Mesodermal cell (in vitro differentiated cells): ENCODE results near the gene CPT2.

Experiments
- H3K27ac ChIP-seq: 2 replicates; pipeline ENCODE4 v1.7.0; 2013; ENCODE audit warnings: mild to moderate bottlenecking, low read depth, low read length, moderate library complexity; ENCODE audit not compliant: severe bottlenecking
- H3K36me3 ChIP-seq: 2 replicates; pipeline ENCODE4 v1.7.1; 2013; ENCODE audit warnings: mild to moderate bottlenecking, low read length, moderate library complexity; ENCODE audit not compliant: control insufficient read depth, insufficient read depth
- H3K4me1 ChIP-seq: one replicate; pipeline ENCODE4 v1.7.1; 2013; ENCODE audit warnings: mild to moderate bottlenecking, low read length; ENCODE audit not compliant: insufficient read depth, control insufficient read depth, poor library complexity, severe bottlenecking
- H3K4me3 ChIP-seq: 2 replicates; pipeline ENCODE4 v1.7.0; 2013; ENCODE audit warnings: low read length, control low read depth, mild to moderate bottlenecking; ENCODE audit not compliant: insufficient read depth, poor library complexity, severe bottlenecking; ENCODE audit errors: extremely low read depth
- H3K9me3 ChIP-seq: 2 replicates; pipeline ENCODE4 v1.7.1; 2013; ENCODE audit warnings: mild to moderate bottlenecking, low read length, moderate library complexity; ENCODE audit not compliant: control insufficient read depth
- WGBS, 2 experiments: methylation state at CpG; one replicate each; pipeline ENCODE4 v1.1.5; 2013; ENCODE audit warnings: missing lambda C conversion rate in 2 of 2; ENCODE audit not compliant: insufficient coverage in 2 of 2; 5-methylcytosine and 5-hydroxymethylcytosine counted together

Gene CPT2

DNA sequence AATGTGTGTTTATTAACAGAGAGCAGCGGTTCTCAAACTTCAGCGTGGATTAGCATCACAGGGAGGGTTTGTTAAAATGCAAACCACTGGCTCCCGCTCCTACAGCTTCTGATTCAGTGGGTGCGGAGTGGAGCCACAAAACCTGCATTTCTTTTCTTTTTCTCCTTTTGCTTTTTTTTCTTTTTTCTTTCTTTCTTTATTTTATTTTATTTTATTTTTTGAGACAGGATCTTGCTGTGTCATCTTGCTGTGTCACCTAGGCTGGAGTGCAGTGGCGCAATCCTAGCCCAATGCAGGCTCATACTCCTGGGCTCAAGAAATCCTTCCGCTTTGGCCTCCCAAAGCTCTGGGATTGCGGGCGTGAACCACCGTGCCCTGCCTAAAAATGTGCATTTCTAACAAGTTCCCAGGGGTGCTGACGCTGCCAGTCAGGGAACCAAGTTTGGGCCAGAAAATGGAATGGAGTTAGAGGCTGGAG lies 33.3 kb upstream of the CPT2 start:
- Histone ChIP-seq H3K4me3 (no peak overlapping the region), H3K27ac (no peak overlapping the region), H3K9me3 (no peaks in the 10 kb centered on the region), H3K4me1 (no peaks in the 10 kb centered on the region), H3K36me3 (no peaks in the 10 kb centered on the region)
- 52 to 57% methylated on average over 6 to 7 of the region's 10 CpGs for WGBS, 2 experiments

DNA sequence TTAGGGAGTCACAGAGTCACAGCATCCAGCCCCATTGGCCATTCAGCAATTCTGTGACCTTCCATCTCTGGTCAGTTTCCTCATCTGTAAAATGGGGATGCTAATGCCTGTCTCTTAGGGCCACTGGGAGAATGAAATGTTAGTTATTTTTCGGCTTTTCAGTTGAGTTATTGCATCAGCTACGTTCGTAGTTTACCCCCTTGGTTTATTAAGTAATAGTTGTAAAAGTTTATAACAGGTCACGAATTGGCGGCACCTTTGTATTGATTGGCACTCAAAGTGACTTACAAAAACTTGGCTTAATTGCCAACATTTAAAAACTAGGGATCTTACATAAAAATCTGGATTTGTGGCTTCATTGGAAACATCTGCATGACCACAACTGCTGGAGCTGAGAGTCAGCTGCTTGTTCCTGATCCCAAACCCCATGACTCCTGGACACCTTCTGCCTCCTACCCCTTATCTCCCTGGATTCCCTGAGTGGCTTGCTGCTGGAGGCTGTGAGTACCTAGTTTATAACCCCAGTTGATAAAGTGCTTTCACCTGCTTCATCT lies 31.1 kb upstream of the CPT2 start:
- Histone ChIP-seq H3K36me3 (no peaks in the 10 kb centered on the region), H3K9me3 (no peaks in the 10 kb centered on the region)
- 100% methylated on average over 2 of the region's 5 CpGs; no CpG with 5 or more reads in 1 of the 2 experiments for WGBS, 2 experiments

DNA sequence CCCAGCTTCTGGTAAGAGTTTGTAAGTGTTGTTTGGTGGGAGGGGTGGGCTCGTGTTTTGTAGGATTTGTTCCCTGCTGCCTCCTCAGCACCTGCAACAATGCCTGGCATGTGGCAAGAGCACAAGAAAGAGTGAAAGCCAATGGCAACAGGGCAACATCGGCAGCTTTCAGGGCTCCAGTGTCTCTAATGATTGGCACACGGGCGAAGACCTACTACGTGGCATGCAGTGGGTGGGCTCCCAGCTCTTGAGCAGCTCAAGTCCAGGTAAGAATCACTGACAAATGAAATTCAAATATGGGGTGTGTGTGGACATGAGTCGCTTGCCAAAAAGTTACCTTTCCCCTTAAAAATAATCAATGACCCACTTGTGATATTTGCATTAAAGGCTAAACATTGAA lies 30.3 kb upstream of the CPT2 start:
- no peaks in the 10 kb centered on the region for H3K4me1 ChIP-seq
- H3K27ac ChIP-seq: no peak overlapping the region
- H3K4me3 ChIP-seq: no peak overlapping the region
- 83 to 90% methylated on average over 4 to 5 of the region's 6 CpGs for WGBS, 2 experiments
- no peaks in the 10 kb centered on the region for H3K36me3 ChIP-seq
- H3K9me3 ChIP-seq: no peaks in the 10 kb centered on the region

More for the DNA sequence above, 31.1 kb upstream of the CPT2 start:
- Histone ChIP-seq H3K4me1 (no peaks in the 10 kb centered on the region), H3K27ac (no peak overlapping the region), H3K4me3 (no peak overlapping the region)

DNA sequence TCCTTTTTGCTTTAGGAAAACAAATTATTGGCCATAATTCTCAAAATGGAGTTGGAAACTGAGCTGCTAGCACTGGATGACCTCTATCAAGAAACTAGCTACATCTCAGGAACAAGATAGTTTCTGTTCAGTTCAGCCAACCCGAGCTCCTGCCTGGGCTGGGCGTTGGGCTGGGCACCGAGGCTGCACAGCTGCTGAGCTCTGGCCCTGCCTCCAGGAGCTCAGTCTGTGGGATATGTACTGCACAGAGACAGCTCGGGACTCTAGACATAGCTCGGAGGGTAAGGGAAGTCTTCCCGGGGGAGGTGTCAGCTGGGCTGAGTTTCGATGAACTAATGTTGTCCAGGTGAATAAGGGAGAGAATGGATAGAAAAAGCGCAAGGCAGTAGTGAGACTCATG lies 29.7 kb upstream of the CPT2 start:
- H3K4me1 ChIP-seq: no peaks in the 10 kb centered on the region

DNA sequence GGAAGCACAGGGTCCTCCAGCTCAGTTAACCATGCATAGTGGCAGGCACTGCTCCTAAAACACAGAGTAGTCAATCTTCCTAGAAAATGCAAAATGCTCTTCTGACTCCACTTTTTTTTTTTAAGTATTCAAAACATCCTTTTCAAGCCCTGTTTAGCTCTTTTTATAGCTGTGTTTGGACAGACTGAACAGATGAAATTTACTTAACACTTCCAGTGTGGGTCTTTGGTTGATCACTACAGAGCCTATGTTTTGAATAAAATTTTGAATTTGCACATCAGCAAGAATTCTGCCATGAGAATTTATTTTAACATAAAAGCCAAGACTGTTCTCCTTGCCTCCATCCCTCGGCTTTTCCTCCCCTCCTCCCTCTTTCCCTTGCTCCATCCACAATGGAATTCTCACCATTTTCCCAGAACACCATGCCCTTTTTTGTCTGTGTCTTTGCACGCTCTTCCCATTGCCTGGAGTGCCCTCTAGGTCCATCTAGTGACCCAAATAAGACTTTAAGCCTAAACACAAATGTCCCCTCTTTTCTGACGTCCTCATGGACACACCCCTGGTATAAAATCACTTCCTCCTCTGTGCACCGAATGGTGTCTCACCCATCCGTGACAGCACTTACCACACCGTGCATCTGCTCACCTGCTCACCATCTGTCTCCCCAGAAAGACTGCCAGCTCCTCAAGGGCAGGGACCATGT lies 24.0 kb upstream of the CPT2 start:
- H3K4me3 ChIP-seq: no peak overlapping the region
- no peaks in the 10 kb centered on the region for H3K36me3 ChIP-seq
- H3K27ac ChIP-seq: no peak overlapping the region
- no peaks in the 10 kb centered on the region for H3K9me3 ChIP-seq
- WGBS, 2 experiments: 52 to 58% methylated on average over 6 of the region's 6 CpGs
- no peaks in the 10 kb centered on the region for H3K4me1 ChIP-seq

More for the DNA sequence above, 29.7 kb upstream of the CPT2 start:
- Histone ChIP-seq H3K9me3 (no peaks in the 10 kb centered on the region), H3K27ac (no peak overlapping the region), H3K4me3 (no peak overlapping the region), H3K36me3 (no peaks in the 10 kb centered on the region)
- WGBS, 2 experiments: 87 to 89% methylated on average over 8 of the region's 8 CpGs

DNA sequence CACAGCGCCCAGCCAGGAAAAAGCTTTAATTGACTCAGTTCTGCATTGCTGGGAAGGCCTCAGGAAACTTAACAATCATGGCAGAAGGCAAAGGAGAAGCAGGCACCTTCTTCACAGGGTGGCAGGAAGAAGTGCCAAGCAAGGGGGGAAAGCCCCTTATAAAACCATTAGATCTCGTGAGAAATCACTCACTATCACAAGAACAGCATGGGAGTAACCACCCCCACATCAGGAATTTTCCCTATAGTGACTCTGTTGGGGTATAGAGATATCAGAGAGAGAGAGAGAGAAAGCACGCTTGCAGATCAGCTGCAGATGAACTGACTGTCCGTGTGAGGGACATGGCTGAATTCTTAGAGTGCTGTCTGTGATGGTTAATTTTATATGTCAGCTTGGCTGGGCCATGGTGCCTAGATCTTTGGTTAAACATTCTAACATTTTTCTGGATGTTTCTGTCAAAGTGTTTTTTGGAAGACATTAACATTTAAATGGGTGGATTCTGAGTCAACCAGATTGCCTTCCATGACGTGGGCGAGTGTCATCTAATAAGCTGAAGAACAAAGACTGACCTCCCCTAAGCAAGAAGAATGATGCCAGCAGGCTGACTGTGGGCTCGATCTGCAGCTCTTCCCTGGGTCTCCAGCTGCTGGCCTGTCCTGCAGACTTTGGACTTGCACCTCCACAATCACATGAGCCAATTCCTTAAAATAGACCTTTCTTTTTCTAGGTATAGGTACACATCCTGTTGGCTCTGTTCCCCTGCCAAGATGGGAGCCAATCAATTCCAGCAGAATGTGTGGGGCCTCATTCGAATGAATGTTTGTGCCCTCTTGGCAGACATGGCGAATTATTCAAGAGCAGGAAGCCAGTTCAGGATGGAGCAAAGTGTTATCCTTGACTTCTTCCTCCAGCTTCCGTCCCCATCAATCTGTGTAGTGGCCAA lies 21.4 kb upstream of the CPT2 start:
- Histone ChIP-seq H3K36me3 (no peaks in the 10 kb centered on the region), H3K4me3 (no peak overlapping the region), H3K9me3 (no peaks in the 10 kb centered on the region), H3K4me1 (peaks cover 4% of the 10 kb centered on the region), H3K27ac (no peak overlapping the region)
- WGBS, 2 experiments: 82 to 90% methylated on average over 7 to 9 of the region's 10 CpGs

DNA sequence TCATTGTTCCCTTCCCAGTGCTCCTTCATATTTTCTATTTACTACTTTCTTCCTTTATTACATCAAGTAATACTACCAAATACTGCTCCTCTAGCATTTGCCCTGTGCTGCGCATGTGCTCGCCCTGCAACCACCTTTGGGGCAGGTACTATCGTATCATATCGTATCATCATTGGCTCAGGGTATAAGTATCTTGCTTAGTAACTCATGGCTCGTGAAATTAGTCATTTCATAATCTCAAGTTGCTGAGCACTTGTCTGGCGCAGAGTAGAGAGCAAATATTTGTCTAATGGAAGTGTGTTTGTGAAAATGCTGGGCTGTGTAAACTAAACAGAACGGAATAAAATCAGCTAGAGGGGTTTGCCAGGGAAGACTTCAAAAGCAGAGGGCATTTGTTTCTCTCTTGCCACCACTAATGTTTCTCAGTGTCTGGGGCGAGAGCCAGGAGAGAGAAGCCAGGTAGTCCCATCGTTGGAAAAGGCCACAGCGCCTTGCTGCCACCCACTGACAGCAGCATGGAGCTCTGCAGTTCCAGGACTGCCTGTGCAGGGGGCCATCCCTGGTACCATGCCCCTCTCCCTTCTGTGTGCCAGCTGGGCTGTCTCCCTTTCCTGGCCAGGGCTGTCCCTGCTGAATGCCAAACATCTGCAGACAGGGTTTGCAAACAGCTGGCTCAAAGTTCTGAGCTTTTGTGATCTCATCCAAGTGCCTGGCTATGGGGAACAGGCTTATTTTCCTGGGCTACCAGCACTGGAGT lies 20.0 kb upstream of the CPT2 start:
- Histone ChIP-seq H3K4me1 (peaks cover 4% of the 10 kb centered on the region), H3K27ac (no peak overlapping the region), H3K36me3 (no peaks in the 10 kb centered on the region), H3K4me3 (no peak overlapping the region), H3K9me3 (no peaks in the 10 kb centered on the region)
- 87% methylated on average over 9 to 10 of the region's 10 CpGs for WGBS, 2 experiments

DNA sequence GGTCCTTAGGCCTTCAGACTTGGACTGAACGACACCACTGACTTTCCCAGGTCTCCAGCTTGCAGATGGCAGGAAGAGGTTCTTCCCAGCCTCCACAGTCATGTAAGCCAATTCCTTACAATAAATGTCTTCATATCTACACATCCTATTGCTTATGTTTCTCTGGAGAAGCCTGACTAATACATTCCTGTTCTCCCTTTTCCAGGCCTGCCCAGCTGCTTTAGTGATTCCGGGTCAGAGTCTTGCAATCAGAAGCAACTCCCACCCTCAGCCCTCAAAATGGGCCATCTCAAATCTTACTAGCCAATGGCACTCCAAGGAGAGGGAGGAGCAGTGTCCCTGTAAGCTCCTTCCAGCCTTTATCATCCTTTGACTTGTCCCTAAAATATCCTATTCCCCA lies 16.4 kb upstream of the CPT2 start:
- Histone ChIP-seq H3K9me3 (no peaks in the 10 kb centered on the region), H3K4me3 (no peak overlapping the region), H3K36me3 (no peaks in the 10 kb centered on the region), H3K4me1 (peaks cover 4% of the 10 kb centered on the region), H3K27ac (no peak overlapping the region)
- WGBS, 2 experiments: 90 to 100% methylated on average over 2 of the region's 2 CpGs

DNA sequence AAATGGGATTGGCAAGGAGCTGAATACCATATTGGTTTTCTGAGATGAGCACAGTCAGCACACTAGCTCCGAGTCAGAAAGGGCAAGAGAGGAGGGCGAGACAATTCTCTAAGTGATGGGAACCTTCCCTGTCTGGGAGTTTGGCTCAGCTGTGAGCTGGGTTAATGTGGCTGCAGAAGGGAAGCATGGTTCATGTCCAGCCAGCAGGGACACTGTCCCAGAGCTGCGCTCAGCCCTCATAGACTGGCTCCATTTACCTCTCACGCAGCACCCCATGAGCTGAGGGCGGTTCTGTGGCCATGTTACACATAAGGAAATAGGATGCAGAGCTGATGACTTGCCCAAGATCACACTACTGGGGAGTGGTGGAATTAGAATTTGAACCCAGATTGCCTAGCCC lies 15.7 kb upstream of the CPT2 start:
- 94 to 100% methylated on average over 2 of the region's 5 CpGs for WGBS, 2 experiments
- Histone ChIP-seq H3K9me3 (no peaks in the 10 kb centered on the region), H3K27ac (no peak overlapping the region), H3K4me1 (peaks cover 4% of the 10 kb centered on the region), H3K4me3 (no peak overlapping the region), H3K36me3 (no peaks in the 10 kb centered on the region)

DNA sequence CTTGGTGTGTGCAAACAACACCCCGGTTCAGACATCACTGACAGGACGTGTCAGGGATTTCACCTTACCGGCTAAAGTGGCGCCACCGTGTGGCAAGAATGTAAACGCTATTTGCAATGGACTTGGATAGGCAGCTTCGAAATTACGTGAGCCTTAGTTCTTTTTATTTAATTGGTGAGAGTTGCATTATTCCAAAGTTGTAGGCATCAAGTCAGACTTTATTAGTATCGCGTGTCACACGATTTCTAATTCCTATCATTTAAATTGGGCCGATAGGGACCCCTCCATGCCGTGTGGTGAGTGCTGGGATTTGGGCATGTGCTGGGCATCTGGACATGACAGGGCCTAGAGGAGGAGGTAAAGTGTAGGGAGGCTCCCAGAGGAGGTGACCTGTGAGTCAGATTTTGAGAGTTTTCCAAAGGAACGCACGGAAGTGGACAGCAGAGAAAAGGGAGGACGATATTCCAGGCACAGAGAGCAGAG lies 14.5 kb upstream of the CPT2 start:
- 34 to 40% methylated on average over 13 of the region's 16 CpGs for WGBS, 2 experiments
- H3K36me3 ChIP-seq: no peaks in the 10 kb centered on the region
- peaks cover 4% of the 10 kb centered on the region for H3K4me1 ChIP-seq
- no peaks in the 10 kb centered on the region for H3K9me3 ChIP-seq
- no peak overlapping the region for H3K4me3 ChIP-seq
- no peak overlapping the region for H3K27ac ChIP-seq
